HepG2 (cell line): ENCODE data around the gene RABL6. TPM values are rescaled to one million over a fixed set of nuclear protein-coding genes. Genes with fewer than 3 reads are reported as not detected.
A peak's percentile ranks its signal among the peaks of the same experiment; 100 is the strongest.

Experiments used
- HINFP ChIP-seq: sonication (generic); formaldehyde crosslinking; IDR thresholded peaks from 2 replicates; pipeline ENCODE4 v1.4.0; 2020; ENCODE audit warnings: low read depth, mild to moderate bottlenecking, missing genetic modification reagents
- HMGXB4 ChIP-seq, 2 experiments: sonication (generic) in 1 of 2; formaldehyde crosslinking in 1 of 2; IDR thresholded peaks; 2 replicates each; pipeline versions ENCODE4 v1.4.0 to v1.6.1; 2018 to 2020; ENCODE audit warnings: missing genetic modification reagents in 2 of 2, borderline replicate concordance in 1 of 2, low read depth in 1 of 2, mild to moderate bottlenecking in 1 of 2, missing biosample characterization in 1 of 2
- KDM2A ChIP-seq: sonication (generic); formaldehyde crosslinking; IDR thresholded peaks from 2 replicates; pipeline ENCODE4 v1.4.0; 2020; ENCODE audit warnings: low read depth, missing genetic modification reagents, borderline replicate concordance
- NONO ChIP-seq, 2 experiments: fragments of 450-650 bp in 1 of 2; sonication (generic) in 1 of 2; formaldehyde crosslinking in 1 of 2; IDR thresholded peaks in 1 of 2; conservative IDR thresholded peaks in 1 of 2; 2 replicates each; pipeline versions ENCODE4 v1.6.1 to v1.8.0; 2017 to 2022; ENCODE audit warnings: mild to moderate bottlenecking in 1 of 2, missing genetic modification reagents in 1 of 2, moderate library complexity in 1 of 2
- REPIN1 ChIP-seq: sonication (generic); formaldehyde crosslinking; IDR thresholded peaks from 2 replicates; pipeline ENCODE4 v1.8.0; 2022; ENCODE audit warnings: missing genetic modification reagents, low read depth, mild to moderate bottlenecking, borderline replicate concordance
- RFX3 ChIP-seq: IDR thresholded peaks from 2 replicates; pipeline ENCODE4 v1.6.1; 2016; ENCODE audit warnings: missing biosample characterization, missing genetic modification reagents
- SAP130 ChIP-seq: IDR thresholded peaks from 2 replicates; pipeline ENCODE4 v1.6.1; 2016; ENCODE audit warnings: low read depth
- SKIL ChIP-seq: sonication (generic); formaldehyde crosslinking; IDR thresholded peaks from 2 replicates; pipeline ENCODE4 v1.8.0; 2022; ENCODE audit warnings: missing genetic modification reagents, mild to moderate bottlenecking, moderate library complexity, borderline replicate concordance
- ZBTB38 ChIP-seq: sonication (generic); formaldehyde crosslinking; IDR thresholded peaks from 2 replicates; pipeline ENCODE4 v1.5.1; 2020; ENCODE audit warnings: mild to moderate bottlenecking, missing genetic modification reagents
- ZNF281 ChIP-seq: sonication (generic); formaldehyde crosslinking; IDR thresholded peaks from 2 replicates; pipeline ENCODE4 v1.4.0; 2020; ENCODE audit warnings: missing genetic modification reagents, borderline replicate concordance
- ZNF337 ChIP-seq: sonication (generic); formaldehyde crosslinking; IDR thresholded peaks from 2 replicates; pipeline ENCODE4 v1.5.1; 2020; ENCODE audit warnings: missing genetic modification reagents, low read depth, mild to moderate bottlenecking, borderline replicate concordance
- ZNF383 ChIP-seq: sonication (generic); formaldehyde crosslinking; IDR thresholded peaks from 2 replicates; pipeline ENCODE4 v1.4.0; 2020; ENCODE audit warnings: missing genetic modification reagents, mild to moderate bottlenecking, borderline replicate concordance
- ZNF746 ChIP-seq: sonication (generic); formaldehyde crosslinking; IDR thresholded peaks from 2 replicates; pipeline ENCODE4 v1.8.0; 2022; ENCODE audit warnings: mild to moderate bottlenecking, missing genetic modification reagents
- ZNF782 ChIP-seq: sonication (generic); formaldehyde crosslinking; IDR thresholded peaks from 2 replicates; pipeline ENCODE4 v1.4.0; 2020; ENCODE audit warnings: missing genetic modification reagents, mild to moderate bottlenecking, borderline replicate concordance
- ZNF790 ChIP-seq: sonication (generic); formaldehyde crosslinking; IDR thresholded peaks from 2 replicates; pipeline ENCODE4 v1.8.0; 2022; ENCODE audit warnings: missing genetic modification reagents, mild to moderate bottlenecking, borderline replicate concordance
- polyA plus RNA-seq, 8 experiments: library from polyadenylated mRNA; depleted of rRNA in 3 of 8; stranded (reverse) in 7 of 8; unstranded in 1 of 8; fragments of >200 nt; fragmentation: Illumina TruSeq in 4 of 8; extraction: Trizol in 4 of 8; gene quantifications; 2 replicates each; pipeline versions ENCODE4 v1.2.1 to v1.2.3, GENCODE V29; 2011 to 2016; ENCODE audit warnings: low read depth in 4 of 8, missing spikeins in 1 of 8, mixed read lengths in 1 of 8; ENCODE audit not compliant: insufficient read depth in 1 of 8
- total RNA-seq, 5 experiments: library from RNA; depleted of rRNA; stranded (reverse); fragments of >200 nt; fragmentation: Illumina TruSeq; extraction: Trizol; gene quantifications; 2 replicates each; pipeline ENCODE4 v1.2.3, GENCODE V29; 2016; ENCODE audit warnings: low read depth in 1 of 5
- TF ChIP-seq, protein P1 (sequence below): sonication (generic); formaldehyde crosslinking; IDR thresholded peaks from 2 replicates; pipeline ENCODE4 v1.5.1; 2020; ENCODE audit warnings: missing genetic modification reagents, mild to moderate bottlenecking, borderline replicate concordance

RABL6 gene
- total and polyA plus RNA-seq, 2 of the 13 experiments (the other 11 are each of a cell fraction or from before 2014, with no cell fraction given) = 81.5 to 125 TPM

DNA sequence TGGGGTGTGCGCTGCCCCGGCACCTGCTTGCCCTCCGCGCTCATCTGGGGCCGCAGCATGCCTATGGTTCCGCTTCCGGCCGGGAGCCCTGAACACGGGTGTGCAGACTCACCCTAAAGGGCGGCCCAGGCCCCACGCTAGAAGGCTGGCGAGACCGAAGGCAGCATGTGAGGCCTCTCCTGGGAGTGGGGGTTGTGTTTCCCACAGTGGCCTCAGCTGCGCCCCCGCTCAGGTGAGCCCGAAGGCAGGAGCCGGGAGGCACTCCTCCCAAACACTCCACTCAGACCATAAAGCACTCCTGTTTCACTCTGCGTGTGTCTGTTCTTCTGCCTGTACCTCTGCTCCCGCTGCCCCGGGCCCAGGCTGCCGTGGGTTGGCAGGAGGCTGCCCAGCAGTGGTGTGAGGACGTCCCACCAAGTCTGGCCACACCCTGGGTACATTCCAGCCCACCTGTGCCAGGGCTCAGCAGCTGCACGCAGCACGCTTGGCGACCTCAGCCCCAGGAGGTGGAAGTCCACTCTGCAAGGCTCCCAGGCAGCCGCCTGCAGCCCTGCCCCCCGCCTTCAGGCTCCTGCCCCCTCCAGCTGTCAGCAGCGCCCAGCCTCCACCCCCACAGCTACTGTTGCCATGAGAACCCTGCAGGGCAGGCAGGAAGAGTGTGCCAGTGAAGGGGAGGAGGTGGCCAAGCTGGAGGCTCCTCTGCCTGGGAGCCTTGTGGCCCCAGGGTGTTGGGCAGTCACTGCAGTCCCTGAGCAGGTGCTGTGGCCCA lies 33.3 kb downstream of the RABL6 start (continued):
- 0 out of 2 replicates have a peak, but pooled peaks have one; percentile 31 for TF ChIP-seq ZNF337
- peak; percentile 76; the same call in 1 of the 2 replicates for TF ChIP-seq KDM2A (CRISPR knock-in tag)
- TF ChIP-seq SAP130 (CRISPR knock-in tag) = peak; percentile 84
- TF ChIP-seq NONO (IDR thresholded peaks at IDR 0.05) = no peak
- peak; percentile 90 for TF ChIP-seq NONO (CRISPR knock-in tag; conservative IDR thresholded peaks at IDR 0.05)
- peak; percentile 81 for TF ChIP-seq RFX3 (CRISPR knock-in tag)
- peak; percentile 80 for TF ChIP-seq ZBTB38 (CRISPR knock-in tag)
- TF ChIP-seq ZNF782 (CRISPR knock-in tag) = 0 out of 2 replicates have a peak, but pooled peaks have one; percentile 77
- TF ChIP-seq REPIN1 (CRISPR knock-in tag) = 0 out of 2 replicates have a peak, but pooled peaks have one; percentile 43
- TF ChIP-seq HMGXB4 (CRISPR knock-in tag; IDR thresholded peaks at IDR 0.05; ENCODE audit: borderline replicate concordance in 1 of 2, low read depth in 1 of 2) = 0 out of 4 replicates have a peak, but pooled peaks of 1 of the 2 experiments have one; percentile 37
- 0 out of 2 replicates have a peak, but pooled peaks have one; percentile 30 for TF ChIP-seq HINFP (CRISPR knock-in tag)
- TF ChIP-seq, protein P1, sequence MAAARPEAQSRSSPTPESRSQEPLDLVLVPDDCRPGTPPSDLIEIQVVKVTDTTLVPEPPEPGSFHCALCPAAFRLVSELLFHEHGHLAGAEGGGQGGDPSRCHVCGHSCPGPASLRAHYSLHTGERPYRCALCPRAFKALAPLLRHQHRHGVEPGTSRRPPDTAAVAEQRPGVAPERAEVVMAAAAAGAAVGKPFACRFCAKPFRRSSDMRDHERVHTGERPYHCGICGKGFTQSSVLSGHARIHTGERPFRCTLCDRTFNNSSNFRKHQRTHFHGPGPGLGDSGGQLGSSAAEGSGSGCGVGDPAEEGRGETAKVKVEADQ (CRISPR knock-in tag) = peak; percentile 68; the same call in 1 of the 2 replicates
- TF ChIP-seq ZNF281 (CRISPR knock-in tag) = peak; percentile 87; the same call in 1 of the 2 replicates
- no peak for TF ChIP-seq ZNF790 (CRISPR knock-in tag)
- no peak for TF ChIP-seq ZNF746
- peak; percentile 54; the same call in 1 of the 2 replicates for TF ChIP-seq ZNF383 (CRISPR knock-in tag)
- peak; percentile 68; the same call in 1 of the 2 replicates for TF ChIP-seq SKIL (CRISPR knock-in tag)
